ENCODE results near the gene DUSP7. TPM values are rescaled to one million over a fixed set of nuclear protein-coding genes. Genes with fewer than 3 reads are reported as not detected.

Gene DUSP7, protein sequence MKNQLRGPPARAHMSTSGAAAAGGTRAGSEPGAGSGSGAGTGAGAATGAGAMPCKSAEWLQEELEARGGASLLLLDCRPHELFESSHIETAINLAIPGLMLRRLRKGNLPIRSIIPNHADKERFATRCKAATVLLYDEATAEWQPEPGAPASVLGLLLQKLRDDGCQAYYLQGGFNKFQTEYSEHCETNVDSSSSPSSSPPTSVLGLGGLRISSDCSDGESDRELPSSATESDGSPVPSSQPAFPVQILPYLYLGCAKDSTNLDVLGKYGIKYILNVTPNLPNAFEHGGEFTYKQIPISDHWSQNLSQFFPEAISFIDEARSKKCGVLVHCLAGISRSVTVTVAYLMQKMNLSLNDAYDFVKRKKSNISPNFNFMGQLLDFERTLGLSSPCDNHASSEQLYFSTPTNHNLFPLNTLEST
- polyA plus RNA-seq (2013, experiment 1 of 2; ENCODE audit: insufficient read length), result 31.2 TPM
- 35.0 TPM for polyA plus RNA-seq (2013, experiment 2 of 2; ENCODE audit: insufficient read length)

DNA sequence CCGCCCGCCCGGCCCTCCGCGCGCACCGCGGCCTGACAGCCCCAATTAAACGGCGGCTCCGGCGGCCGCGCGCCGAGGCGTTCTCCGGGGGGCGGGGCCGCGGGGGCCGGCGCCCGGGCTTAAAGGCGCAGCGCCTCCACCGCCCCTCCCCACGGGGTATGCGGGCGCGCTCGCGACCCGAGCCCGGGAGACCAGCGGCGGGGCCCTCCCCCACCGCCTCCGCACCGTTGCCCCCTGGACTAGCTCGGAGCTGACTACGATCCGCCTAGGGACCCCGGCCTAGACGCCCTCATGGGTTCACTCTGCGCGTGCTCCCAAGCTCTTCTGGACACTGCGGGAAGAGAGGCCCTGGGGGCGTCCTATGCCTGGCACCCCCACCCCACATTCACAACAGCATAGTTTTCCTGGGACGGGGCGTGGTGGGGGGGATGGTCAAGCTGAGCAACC, at the start of gene DUSP7:
Gene DUSP7 (minus strand): TSS at position 51 of the 447 bp plus-strand sequence. CDS start 205 bp downstream, outside the sequence.
- peak; percentile 79 for DNase-seq

DNA sequence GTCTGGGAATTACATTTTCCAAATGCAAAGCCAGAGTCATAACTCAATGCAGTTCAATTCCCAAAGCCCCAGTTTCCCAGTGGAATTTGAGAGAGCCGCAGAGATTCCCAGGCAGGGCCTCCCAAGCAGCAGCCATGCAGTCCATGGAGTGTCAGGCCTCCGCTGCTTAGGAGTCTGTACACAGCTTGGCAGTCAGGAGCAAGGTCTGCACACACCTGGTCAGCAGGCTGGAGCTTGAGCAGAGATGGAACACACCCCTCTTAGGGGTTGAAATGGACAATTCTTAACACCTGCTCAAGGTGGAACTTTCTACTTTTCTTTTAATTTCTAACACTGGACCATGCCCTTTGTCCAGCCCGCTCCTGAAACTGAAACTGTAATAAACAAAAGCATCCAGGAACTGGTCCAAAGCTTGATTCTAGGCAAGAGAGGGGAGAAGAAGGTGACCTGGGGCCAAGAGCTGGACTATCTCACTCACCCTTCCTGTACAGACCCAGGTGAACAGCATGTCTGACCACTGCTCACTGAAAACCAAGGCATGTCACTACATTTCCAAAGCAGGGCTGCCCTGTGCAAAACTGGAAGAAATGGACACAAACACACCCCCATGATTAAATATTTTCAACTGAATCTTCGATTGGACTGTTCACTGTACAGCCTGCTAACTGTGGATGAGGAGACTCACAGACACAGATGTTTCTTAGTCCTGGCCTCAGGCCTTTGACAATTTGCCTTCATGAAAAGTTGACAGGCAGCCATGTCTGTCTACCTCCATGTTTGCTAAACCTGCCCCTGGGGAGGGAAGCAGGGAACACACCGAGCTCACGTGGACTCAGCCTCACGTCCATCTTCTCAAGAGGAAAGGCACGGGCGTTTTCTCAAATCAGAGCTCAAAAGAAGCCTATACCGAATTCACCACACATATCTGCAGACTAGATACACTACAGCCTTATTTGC, 48.6 kb upstream of the DUSP7 start:
- no peak for DNase-seq

DNA sequence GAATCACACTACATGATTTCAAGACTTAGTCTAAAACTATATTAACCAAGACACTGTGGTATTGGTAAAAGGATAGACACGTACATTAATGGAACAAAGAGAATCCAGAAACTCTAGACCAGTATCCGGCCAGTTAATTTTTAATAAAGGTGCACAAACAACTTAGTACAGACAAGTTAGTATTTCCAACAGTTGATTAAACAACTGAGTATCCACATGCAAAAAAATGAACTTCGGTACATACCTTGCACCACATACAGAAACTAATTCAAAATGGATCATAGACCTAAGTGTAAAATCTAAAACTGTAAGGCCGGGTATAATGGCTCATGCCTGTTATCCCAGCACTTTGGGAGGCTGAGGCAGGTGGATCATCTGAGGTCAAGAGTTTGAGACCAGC, 46.6 kb upstream of the DUSP7 start:
- no peak for DNase-seq

DNA sequence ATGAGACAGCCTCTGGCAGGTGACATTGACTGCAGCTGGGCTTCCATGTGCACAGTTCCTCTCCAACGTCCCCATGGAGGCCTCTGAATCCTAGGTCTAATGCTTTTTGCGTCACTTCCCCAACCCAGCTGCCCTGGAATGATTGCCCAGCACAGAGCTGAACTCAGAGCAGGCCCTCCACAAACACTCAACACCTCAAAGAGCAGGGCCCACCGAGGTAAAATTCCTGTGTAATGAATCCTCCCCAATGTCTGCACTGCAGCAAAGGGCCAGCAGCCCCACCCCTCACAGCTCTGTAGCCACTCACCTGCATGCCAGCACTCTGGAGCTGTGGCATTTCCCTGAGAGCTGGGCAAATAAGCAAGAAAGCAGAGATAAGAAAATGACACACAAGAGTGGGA, 42.6 kb upstream of the DUSP7 start:
- no peak for DNase-seq

DNA sequence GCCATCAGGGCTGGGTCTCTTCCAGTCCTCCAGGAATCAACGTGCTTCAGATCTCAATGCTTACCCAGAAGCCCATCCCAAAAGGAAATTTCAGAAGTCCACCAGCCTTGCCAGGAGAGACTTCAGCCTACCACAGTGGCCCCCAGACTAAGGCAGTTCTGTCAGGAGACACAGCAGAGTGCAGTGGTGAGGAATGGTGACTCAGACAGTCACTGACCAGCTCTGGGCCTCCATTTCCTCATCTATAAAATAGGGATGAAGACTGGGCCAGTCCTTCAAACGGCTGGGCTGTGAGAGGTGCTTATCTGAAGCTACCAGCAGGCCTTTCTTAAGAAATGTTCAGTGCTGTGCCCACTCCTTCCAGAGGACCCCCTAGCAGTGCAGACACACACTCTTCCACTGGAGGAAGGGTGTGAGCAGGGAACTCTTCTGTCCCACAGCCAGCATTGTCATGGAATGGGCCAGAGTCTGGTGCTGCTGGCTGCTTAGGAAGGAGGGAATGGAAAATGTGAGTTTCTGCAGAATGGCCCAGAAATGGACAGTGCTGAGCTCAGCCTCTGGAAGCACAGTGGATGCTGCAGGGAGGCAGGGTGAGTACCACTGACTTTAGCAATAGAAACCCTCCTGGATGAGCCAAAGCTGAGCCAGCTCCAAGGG, 41.6 kb upstream of the DUSP7 start:
- no peak for DNase-seq

DNA sequence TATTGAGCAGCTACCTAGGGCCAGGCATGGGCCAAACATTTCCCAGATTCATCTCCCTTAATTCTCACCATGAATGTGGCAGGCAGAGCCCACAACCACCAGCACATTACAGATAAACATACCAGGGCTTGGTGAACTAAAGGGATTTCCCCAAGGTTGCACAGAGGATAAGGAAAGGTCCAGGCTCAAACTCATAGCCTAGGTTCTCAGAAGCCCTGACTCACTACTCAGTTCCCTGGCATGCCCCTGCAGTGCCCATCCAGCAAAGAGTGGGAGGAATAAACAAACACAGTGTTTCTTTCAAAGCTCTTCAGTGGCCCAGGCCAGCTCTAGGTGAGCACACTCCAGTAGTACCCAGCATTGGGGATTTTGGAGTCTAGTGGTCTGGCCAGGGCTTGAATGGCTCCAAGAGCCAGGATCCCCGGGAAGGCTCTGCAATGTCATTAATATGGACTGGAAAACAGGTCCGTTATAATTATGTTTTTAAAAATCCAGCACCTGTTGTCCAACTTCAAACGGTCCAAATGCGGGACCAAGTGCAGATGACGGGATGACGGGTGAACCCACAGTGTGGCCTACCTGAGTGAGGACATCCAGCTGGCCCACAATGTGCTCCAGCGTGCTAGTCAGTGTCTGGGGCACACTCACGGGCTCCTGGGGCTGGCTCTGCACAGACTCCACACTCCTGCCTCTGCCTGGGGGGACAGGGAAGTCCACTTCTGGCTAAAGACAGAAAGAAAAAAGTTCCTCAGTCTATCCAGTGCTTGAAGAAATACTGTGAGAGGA, 39.8 kb upstream of the DUSP7 start:
- DNase-seq, result no peak

DNA sequence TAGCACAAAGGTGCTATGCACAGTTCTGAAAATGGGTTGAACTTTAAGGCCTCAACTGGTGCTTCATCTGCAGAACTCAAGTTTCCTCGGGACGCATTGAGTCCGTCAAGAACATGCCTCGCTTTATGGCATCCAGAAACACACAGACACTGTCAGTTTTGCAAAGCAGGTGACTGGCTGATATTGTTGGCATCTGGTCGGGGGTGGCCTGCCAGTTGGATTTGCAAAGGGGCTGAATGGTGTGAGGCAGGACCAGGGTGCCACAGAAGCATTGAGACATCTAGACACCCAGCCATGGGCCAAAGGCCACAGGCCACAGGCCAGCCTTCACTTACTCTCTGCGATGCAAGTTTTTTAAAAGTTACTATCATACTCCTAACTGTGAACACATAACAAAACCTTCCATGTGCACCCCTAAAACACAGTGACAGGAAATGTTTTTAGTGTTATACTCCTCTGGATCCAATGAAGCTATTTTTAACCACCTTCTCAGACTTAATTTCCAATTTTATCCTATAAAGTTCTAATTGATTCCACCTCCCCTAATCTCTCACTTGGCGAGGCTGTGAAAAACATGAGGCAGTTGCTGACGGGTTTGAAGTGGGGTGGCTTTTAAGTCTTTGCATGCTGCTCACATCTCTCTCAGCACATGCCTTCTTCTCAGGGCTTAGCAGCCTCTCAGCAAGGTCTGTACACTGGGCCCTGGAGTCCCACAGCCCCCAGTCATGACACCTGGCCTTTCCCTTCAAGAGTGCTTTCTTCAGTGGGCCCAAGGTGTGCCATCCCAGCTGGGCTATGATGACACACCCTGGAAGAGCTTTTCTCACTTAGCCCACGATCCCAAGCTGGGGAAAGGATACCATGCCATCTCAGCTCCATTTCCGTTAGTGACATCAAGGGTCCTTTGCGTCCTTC, 38.5 kb upstream of the DUSP7 start:
- DNase-seq, result no peak

DNA sequence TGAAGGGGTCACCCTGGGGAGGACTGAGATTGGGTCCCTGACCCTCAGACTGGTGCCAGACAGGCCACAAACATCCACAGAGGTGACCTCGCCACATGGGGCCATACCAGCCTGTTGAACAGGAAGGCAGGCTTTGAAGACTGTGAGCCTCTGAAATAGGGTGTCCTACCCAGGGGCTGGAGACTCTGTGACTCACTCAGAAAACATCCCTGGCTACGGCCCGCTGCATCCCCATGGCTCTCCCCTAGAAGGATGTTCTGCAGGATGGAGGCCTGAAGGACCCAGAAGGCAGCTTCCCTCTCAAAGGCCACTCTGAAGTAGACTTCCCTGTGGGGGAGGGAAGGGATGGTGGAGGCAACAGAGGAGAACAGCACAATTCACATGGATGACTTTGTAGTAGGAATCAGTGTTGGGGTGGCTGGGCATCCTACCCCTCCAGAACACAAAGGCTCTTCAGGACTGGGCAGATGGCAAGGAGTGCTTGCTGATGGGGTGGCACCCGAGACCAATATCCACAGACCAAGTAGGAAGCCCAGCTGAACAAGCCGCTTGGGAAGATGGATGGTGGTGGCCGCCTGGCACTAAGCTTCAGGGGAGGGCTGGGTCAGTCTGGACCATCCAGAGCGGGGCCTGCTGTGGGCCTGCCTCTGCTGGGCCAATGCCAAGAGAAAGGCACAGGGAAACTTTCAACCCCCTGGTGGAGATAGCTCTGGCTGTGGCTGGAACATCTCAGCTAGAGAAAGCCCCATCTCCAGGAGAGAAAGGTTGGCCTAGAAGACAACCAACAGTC, 37.6 kb upstream of the DUSP7 start:
- peak; percentile 92 for DNase-seq

DNA sequence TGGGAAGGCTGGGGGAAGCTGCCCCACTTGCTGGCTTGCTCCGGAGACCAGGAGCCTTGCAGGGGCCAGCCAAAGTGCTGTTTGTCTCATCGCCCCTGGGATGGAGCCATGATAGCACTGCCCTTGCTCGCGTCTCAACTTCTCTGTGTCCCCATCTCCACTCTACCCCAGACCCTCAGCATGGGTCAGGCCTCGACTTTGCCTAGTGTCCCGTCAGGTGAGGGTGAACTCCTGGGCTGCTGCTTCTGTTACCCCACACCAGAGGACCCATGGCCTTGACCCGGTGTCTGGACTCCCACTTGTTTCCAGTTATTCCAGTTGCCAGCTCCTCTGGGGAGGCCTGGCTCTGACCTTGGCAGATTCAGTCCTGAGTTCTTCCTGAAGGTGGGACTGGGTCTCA, 36.5 kb upstream of the DUSP7 start:
- DNase-seq, result no peak

DNA sequence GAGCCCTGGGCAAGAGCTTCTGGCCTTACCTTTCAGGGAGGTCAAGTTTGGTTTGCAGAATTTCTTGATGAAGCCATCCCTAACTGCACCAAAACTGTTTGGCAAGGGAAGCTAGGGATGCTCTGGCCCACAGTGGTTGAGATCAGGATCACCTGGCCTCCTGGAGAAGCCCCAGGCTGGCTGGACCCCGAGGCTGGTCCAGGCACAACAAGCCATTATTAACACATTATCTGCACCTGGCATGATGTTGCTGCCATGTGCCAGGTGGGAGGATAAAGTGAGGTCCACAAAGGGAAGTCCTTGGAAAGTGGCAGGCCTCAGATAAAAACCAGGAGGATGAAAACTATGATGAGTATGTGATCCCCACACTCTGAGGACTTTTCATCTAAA, 35.9 kb upstream of the DUSP7 start:
- no peak for DNase-seq

DNA sequence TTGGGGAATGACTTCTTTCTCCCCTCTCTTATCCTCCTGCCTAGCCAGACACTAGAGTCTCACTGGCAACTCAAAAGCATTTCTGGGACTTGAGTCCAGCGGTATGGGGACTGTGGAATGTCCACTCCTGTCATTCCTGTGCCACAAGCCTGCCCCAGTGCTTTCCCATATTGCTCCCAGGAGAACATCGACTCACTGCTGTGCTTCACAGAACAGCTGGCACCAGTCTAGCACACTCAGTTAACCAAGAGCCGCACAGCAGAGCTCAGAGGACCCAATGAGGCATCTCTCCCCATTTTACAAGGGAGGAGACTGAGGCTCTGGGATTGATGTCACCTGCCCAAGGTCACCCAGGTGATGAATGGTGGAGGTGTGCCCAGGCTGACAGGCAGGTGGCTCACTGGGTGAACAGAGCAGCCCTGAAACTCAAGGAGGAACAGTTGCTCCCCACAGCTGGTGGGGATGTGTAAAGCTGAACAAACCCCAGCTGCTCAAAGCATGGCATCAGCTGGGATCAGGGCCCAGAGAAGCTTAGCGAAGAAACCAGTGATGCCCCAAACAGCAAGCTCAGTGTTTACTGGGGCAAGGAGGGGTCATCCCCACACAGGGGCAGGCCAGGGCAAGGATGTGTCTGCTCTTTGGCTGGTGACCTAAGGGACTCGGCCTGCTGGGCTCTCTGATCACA, 35.4 kb upstream of the DUSP7 start:
- peak; percentile 79 for DNase-seq

DNA sequence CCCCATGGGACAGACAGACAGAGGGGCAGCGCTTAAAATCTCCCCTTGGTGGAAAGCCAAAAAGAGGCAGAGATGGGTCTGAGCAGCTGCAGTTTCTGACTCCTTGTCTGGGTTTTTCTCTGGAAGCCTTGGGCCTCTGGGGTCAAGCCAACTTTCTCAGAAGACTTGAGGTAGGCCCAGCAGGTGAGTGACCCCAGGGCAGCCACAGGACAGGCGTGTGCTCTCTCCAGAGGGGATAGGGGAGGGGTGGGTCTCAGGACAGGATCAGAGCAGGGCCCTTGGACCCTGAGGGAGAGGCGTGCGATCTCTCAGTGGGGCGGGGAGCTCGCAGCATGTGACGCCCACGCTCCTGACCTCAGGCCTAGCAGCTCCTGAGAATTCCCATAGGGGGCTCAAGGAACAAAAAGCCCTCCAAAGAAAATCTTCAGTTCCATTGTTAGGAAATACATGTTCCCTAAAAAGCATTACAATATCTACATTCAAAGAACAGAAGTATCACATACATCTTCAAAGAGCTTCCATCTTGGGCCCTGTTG, 34.6 kb upstream of the DUSP7 start:
- DNase-seq, result no peak

DNA sequence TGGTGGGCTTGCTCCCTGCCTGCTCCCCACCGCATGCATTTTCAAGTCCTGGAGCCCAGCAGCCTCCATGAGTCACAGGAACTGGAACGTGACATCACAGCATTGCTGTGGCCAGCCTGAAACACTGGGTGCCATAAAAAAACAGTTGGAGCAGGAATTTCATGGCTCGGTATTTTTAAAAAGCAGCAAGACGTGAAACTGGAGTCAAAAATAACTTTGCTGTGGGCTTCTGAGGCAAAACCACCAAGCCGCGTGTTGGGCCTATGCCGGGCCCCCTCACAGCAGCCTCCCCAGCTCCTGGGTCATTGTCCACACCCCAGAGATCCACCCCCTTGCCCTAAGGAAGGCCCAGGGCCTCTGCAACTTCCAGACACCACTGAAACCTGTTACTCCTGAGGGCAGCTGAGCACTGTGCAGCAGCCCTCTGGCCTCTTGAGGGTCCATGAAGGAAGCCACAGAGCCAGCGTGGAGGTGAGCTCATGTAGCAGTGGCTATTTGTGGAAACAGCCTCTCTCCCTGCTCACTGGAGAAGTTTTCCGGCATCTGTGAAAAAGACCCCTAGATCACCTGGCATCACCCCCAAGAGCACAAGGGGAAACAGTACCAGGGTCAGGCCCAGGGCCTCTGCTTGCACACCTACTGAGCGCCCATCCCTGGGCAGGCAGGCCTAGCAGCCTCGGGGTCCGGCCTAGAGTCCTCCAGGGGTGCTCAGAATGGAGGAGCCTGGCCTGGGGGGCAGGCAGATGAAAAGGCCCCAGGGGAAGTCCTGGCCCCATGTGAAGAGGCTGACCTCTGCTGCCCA, 34.0 kb upstream of the DUSP7 start:
- DNase-seq, result peak; percentile 97

DNA sequence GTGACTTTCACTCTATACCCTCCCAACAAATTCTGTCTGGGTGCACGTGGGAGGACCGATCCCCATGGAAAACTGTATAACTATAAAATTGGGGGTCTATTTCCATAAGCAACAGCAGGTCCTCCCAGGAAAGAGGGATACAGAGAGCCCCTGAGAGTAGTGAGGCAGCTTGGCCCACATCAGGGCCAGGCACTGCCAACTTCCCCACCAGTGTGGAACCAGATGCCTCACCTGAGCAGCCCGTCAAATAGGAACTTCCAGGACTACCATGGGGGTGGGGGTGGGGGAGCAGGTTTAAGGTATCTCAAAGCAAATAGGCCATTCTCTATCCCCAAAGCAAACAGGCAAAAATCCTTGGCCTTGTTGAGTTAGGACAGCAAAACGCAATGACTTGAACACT, 33.3 kb upstream of the DUSP7 start:
- no peak for DNase-seq

DNA sequence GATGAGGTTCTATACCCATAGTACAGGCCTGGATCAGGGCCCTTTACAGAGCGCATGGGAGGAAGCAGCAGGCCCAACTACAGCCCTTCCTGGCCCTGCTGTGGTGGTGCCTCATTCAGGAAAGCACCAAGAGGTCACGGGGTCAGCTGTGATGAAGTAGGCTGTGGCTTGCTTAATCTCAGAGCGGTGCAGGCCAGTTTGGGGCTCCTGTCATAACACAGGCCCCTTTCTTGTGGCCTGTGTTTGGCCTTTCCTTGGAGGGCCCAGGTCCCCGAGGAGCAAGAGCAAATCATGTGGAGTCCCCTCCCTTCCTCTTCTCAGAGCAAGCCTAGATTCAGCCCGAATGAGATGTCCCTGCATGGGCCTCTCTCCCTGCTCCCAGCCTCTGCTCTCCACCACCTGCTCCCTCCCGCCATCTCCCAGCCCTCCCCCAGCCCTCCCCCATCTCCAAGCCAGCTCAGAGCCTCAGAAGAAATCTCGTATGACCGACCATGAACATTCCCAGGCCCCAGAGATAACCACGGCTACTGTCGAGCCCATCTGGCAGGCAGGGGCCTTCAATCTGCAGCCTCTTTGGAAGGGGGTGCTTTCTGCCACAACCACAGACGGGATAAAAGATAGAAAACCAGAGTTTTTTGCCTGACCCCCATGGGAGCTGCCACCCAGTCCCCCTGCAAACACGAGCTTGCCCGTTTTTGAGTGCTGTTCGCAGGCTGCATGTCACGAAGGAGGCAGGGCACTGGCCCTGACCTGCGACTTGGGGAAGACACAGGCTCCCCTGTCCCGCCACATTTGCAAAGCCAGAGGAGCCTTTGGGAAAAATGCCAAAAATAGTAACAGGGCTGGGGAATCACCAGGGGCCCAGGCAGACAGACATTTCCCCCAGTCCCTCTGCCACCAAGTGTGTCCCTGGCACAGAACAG, 32.3 kb upstream of the DUSP7 start:
- peak; percentile 19 for DNase-seq

DNA sequence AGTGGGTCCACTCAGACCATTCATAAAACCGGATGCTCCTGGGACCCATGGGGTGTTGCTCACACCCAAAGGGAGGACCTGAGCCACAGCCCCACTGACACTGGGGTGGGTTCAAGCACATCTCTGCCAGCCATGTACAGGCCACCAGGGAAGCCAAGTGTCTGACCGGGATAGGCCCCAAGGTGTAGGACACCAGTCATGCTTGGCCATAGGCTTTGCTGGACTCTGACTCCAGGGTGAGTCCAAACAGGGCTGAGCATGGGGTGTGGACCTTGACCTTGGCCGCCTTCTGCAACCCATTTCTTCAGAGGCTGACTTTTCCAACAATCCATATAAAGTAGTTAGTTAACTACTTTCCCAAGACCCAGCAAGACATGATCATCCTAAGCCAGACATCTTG, 31.4 kb upstream of the DUSP7 start:
- DNase-seq, result no peak

Measured in fibroblast of skin of back (primary cell).